Mucosa of descending colon (tissue), 3 donors: Measurements from ENCODE around the gene CCDC187. TPM values are rescaled to one million over a fixed set of nuclear protein-coding genes. Genes with fewer than 3 reads are reported as not detected.

Source experiments
- ATAC-seq: fragments of 200-7000 bp; cut with Tn5 transposase; one replicate; pipeline ENCODE4 v1.9.1; 2020; ENCODE audit warnings: mild to moderate bottlenecking, moderate library complexity
- DNase-seq, 3 donors: peaks; one replicate each; pipeline ENCODE4 v3.0.0-alpha.2; 2020
- H3K36me3 ChIP-seq: fragments of 200-600 bp; one replicate; pipeline ENCODE4 v1.8.0; 2021; ENCODE audit warnings: low read depth, mild to moderate bottlenecking
- H3K4me1 ChIP-seq: fragments of 200-600 bp; one replicate; pipeline ENCODE4 v1.8.0; 2021; ENCODE audit warnings: low read depth, mild to moderate bottlenecking
- H3K4me3 ChIP-seq: fragments of 200-600 bp; one replicate; pipeline ENCODE4 v1.8.0; 2021; ENCODE audit warnings: mild to moderate bottlenecking
- H3K9me3 ChIP-seq: fragments of 200-600 bp; one replicate; pipeline ENCODE4 v1.8.0; 2021; ENCODE audit warnings: mild to moderate bottlenecking
- intact Hi-C, 2 donors: fragments of 100-400 bp; cut with DNase I in 1 of 2; cut with micrococcal nuclease in 1 of 2; formaldehyde crosslinking; loops; one replicate each; pipeline versions ENCODE4 v1.11.0 to v1.11.1; 2022; cut with DNase I, micrococcal nuclease
- total RNA-seq, 3 donors: library from RNA; stranded (reverse); fragmentation: NEBNext Ultra II Directional in 2 of 3; extraction: Animal tissue kit (Norgen Biotek cat#: 25700) in 2 of 3; gene quantifications; one replicate each; pipeline versions ENCODE4 v1.2.1 to v1.2.4, GENCODE V29; 2021 to 2023
- TF ChIP-seq, protein P1 (sequence below): fragments of 200-600 bp; IDR thresholded peaks from one replicate; pipeline ENCODE4 v1.8.0; 2022; ENCODE audit warnings: antibody characterized with exemption, mild to moderate bottlenecking
- donor health status: DM: no; HTN: no; CAD: no; lungs with moderate emphysema.
- donor health status: DM: no; HTN: no; CAD: no.
- donor health status: DM: no; HTN: yes; CAD: no.

CCDC187 gene
- total RNA-seq, 3 donors from 2014 or later, result 0.19 to 0.93 (median 0.48) TPM

DNA sequence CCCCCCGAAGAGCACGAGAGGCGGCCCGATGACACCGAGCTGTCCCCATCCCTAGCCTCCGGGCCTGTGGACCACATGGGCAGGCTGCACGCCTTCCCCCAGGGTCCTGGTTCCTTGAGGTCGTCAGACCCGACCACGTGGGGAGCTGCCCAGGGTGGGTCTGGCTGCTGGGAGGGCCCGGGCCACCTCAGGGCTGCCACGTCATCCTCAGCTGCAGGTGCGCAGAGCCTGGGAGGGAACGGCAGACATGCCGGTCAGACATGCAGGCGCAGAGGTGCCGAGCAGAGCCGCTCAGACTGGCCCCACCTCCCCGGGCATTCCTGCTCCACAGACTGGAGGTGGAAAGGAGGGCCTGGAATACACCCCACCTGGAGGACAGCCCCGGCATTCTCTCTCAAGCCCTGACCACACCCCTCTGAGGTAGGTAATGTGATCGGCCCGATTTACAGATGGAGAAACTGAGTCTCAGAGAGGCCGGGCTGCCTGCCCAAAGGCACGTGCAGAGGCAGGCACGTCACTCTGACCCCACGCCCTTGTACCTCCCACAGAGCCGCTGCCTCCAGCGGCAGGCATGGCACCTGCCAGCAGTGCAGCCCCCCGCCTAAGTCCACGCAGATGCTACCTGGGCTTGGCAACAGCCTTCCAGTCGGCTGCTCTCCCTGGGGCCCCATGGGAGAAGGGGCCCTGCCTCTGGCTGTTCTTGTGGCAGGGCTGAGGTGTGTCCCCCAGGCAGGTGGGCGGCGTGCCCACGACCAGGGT is 649 bp downstream of the CCDC187 start:
- intact Hi-C loops, result no loop called here
- Histone ChIP-seq H3K4me1 (no peaks in the 10 kb centered on the region), H3K4me3 (no peak overlapping the region), H3K36me3 (no peaks in the 10 kb centered on the region), H3K9me3 (no peaks in the 10 kb centered on the region)
- no peak for ATAC-seq
- peak in 1 of 3 donors; percentile 47 for DNase-seq
- TF ChIP-seq, protein P1, sequence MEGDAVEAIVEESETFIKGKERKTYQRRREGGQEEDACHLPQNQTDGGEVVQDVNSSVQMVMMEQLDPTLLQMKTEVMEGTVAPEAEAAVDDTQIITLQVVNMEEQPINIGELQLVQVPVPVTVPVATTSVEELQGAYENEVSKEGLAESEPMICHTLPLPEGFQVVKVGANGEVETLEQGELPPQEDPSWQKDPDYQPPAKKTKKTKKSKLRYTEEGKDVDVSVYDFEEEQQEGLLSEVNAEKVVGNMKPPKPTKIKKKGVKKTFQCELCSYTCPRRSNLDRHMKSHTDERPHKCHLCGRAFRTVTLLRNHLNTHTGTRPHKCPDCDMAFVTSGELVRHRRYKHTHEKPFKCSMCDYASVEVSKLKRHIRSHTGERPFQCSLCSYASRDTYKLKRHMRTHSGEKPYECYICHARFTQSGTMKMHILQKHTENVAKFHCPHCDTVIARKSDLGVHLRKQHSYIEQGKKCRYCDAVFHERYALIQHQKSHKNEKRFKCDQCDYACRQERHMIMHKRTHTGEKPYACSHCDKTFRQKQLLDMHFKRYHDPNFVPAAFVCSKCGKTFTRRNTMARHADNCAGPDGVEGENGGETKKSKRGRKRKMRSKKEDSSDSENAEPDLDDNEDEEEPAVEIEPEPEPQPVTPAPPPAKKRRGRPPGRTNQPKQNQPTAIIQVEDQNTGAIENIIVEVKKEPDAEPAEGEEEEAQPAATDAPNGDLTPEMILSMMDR, result no peak

DNA sequence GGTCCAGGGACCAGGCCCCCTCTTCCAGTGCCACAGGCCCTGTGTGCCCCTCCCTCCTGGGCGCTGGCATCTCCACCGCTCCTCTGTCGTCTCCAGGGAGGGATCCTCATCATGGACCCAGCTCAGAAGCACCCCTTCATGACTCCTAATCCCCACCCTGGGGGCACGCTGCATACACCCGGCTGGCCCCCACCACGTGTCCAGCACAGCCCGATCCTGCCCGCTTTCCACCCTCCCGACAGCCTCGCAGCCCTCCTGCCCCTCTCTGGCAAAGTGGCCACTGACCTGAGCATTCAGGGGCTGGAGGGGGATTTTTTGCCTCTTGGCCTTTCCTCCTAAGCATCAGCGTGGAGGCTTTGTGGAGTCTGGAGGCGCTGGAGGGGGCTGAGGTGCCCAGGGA is 1.4 kb downstream of the CCDC187 start:
- Histone ChIP-seq H3K36me3 (no peaks in the 10 kb centered on the region), H3K4me3 (no peak overlapping the region)

DNA sequence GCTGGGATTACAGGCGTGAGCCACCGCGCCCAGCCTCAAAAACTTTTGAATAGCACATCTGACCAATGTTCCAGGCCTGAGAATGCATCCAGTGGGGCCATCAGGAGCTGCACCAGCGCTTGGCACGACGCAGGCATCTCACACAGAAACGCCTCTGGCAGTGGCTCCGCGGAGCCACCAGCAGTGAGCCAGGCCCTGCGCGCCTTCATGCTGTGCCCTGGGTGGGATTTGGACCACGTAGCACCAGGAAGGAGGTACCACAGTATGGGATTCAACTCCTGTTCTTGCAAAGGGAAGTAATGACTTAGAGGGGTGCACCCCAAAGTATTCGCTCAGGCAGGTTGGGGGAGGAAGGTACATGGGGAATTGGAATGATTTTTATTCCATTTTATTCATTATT is 3.0 kb downstream of the CCDC187 start:
- H3K36me3 ChIP-seq, result no peaks in the 10 kb centered on the region
- intact Hi-C loops, result no loop called here
- DNase-seq (peak in 1 of 3 donors; percentile 22), ATAC-seq (no peak)
- no peak overlapping the region for H3K4me3 ChIP-seq
- peaks cover 9% of the 10 kb centered on the region for H3K4me1 ChIP-seq
- no peaks in the 10 kb centered on the region for H3K9me3 ChIP-seq
- TF ChIP-seq, protein P1, result no peak

More for the DNA sequence above, 1.4 kb downstream of the CCDC187 start:
- no peak for DNase-seq
- intact Hi-C loops, result no loop called here
- TF ChIP-seq, protein P1, result no peak
- no peaks in the 10 kb centered on the region for H3K4me1 ChIP-seq
- H3K9me3 ChIP-seq, result no peaks in the 10 kb centered on the region
- no peak for ATAC-seq

DNA sequence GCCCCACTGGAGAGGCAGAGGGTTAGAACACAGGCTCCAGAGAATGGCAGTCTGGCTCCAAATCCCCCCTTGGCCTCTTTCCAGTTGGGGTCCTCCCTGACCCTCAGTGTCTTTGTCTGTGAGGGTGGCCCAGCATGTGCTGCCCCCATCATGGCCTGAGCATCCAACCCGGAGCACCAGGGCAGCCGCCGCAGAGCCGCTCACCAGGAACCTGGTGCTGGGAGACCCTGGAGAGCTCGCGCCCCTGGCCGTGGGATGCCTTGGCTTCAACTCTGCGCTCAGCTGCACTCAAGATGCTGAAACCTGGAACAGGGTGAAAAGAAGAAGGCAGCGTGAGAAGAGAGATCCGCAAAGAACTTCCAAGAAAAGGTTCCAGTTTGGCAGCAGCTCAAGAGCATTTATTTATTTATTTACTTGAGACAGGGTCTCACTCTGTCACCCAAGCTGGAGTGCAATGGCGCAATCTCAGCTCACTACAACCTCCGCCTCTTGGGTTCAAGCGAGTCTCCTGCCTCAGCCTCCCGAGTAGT is 3.8 kb downstream of the CCDC187 start:
- Histone ChIP-seq H3K36me3 (no peaks in the 10 kb centered on the region), H3K9me3 (no peaks in the 10 kb centered on the region), H3K4me1 (peaks cover 9% of the 10 kb centered on the region), H3K4me3 (no peak overlapping the region)
- intact Hi-C loops, result no loop called here
- peak in 1 of 3 donors; percentile 39 for DNase-seq
- no peak for ATAC-seq
- TF ChIP-seq, protein P1, result no peak

DNA sequence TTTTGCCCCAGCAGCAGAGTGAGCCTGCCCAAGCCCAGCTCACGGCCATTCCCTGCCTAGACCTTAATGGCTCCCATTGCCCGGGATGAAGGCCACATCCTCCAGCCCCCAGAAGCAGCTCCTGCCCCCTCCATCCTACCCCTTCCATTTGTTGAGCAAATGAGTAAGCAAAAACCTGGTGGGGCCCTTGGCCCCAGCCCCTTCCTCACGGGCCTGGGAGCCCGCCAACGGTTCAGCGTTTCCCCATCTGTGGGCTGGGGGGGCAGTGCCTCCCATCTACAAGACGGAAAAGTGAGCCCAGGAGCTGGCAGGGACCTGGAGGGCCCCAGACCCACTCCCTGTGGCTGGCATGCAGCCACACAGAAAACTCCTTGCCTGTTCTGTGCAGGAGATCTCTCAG is 4.4 kb downstream of the CCDC187 start:
- Histone ChIP-seq H3K4me3 (no peak overlapping the region), H3K36me3 (no peaks in the 10 kb centered on the region), H3K9me3 (no peaks in the 10 kb centered on the region), H3K4me1 (peaks cover 9% of the 10 kb centered on the region)
- DNase-seq (peak in 1 of 3 donors; percentile 31), ATAC-seq (no peak)
- intact Hi-C loops, result no loop called here
- TF ChIP-seq, protein P1, result no peak
